NT2/D1 (cell line): ENCODE results near the gene RPUSD1.

ENCODE experiments used
- YY1 ChIP-seq: IDR thresholded peaks from 2 replicates; pipeline ENCODE4 v1.6.1; 2011; ENCODE audit not compliant: insufficient read length, insufficient read depth
- ZNF274 ChIP-seq: IDR thresholded peaks from 2 replicates; pipeline ENCODE4 v1.6.1; 2011; ENCODE audit warnings: mild to moderate bottlenecking, low read depth, low read length

DNA sequence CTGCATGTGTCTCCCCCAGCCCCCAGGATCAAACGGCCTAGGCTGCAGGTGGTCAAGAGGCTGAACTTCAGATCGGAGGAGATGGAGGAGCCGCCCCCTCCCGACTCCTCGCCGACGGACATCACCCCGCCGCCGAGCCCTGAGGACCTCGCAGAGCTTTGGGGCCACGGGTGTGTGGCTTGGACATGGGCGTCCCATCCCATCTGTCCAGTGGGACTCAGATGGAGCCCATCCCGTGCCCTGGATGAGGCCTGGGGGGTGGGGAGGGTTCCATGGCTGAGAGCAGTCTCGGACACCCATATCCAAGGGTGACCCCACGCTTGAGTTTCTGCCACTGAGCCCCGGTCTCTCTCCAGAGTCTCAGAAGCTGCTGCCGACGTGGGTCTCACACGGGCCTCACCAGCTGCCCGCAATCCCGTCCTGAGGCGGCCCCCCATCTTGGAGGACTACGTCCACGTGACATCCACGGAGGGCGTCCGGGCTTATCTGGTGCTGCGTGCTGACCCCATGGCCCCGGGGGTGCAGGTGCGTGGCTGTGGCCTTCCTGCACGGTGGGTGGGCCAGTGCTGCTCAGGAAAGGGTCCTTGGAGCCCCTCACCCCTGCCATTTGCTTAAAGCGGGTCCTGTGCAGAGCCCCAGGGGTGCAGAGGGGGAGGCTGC is 1.1 kb upstream of the RPUSD1 start:
- no peak for TF ChIP-seq ZNF274
- TF ChIP-seq YY1 = no peak
